AG09309 (cell line): Measurements from ENCODE around the gene VWA1.

Experiments
- DNase-seq: peaks from one replicate; pipeline ENCODE4 v3.0.0-alpha.2; 2010; ENCODE audit warnings: low read depth
- H3K4me3 ChIP-seq: 2 replicates; pipeline ENCODE4 v1.5.1; 2011; ENCODE audit warnings: mild to moderate bottlenecking, low read depth, low read length, moderate library complexity; ENCODE audit not compliant: control insufficient read depth
- CTCF ChIP-seq: IDR thresholded peaks from 2 replicates; pipeline ENCODE4 v1.5.1; 2011; ENCODE audit warnings: mild to moderate bottlenecking, low read depth, low read length, inconsistent platforms; ENCODE audit not compliant: insufficient read depth, control insufficient read depth; ENCODE audit errors: missing control alignments

VWA1 gene

DNA sequence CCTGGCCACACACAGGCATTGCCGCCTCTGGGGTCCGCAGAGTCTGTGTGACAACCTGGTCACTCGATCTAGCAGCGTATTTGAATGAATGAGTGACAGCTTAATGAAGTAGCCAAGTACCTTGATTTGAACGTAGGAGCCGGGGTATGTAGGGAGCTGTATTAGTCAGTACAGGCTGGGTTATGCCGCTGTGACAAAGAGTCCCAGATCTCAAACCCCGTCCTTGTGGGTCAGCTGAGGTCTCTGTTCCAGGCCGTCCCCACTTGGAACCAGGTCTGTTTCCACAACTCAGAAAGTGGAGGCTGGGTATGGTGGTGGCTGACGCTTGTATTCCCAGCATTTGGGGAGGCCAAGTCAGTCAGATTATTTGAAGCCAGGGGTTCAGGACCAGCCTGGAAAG, 56.1 kb downstream of the VWA1 start:
- H3K4me3 ChIP-seq, result no peak overlapping the region
- TF ChIP-seq CTCF, result no peak
- DNase-seq, result no peak
